Cerebellar cortex (tissue), 1 donor: ENCODE results near the gene KIRREL3.
A peak's percentile ranks its signal among the peaks of the same experiment; 100 is the strongest.

ENCODE experiments used
- DNase-seq: peaks from one replicate; pipeline ENCODE4 v3.0.0-alpha.2; 2015; ENCODE audit warnings: low spot score

The KIRREL3 gene

GRCh38 chr11:126573325-126573978, 427.1 kb downstream of the KIRREL3 start:
- DNase-seq = no peak

GRCh38 chr11:126570489-126570888, 430.1 kb downstream of the KIRREL3 start:
- DNase-seq = no peak

- no peak for DNase-seq
Observed at GRCh38 chr11:126567419-126567818, 433.2 kb downstream of the KIRREL3 start.

- no peak for DNase-seq
Observed at GRCh38 chr11:126564566-126564965, 436.0 kb downstream of the KIRREL3 start.

GRCh38 chr11:126561327-126561893, 439.2 kb downstream of the KIRREL3 start:
- DNase-seq = peak; percentile 12

- DNase-seq = no peak
Observed at GRCh38 chr11:126560221-126560620, 440.3 kb downstream of the KIRREL3 start.

GRCh38 chr11:126548581-126549550, 451.7 kb downstream of the KIRREL3 start:
- no peak for DNase-seq

- no peak for DNase-seq
Observed at GRCh38 chr11:126547691-126548090, 452.9 kb downstream of the KIRREL3 start.

GRCh38 chr11:126547161-126547560, 453.4 kb downstream of the KIRREL3 start:
- DNase-seq = no peak

GRCh38 chr11:126546694-126547093, 453.9 kb downstream of the KIRREL3 start:
- DNase-seq = no peak

GRCh38 chr11:126546191-126546590, 454.4 kb downstream of the KIRREL3 start:
- DNase-seq = no peak

GRCh38 chr11:126545057-126545555, 455.5 kb downstream of the KIRREL3 start:
- DNase-seq = no peak

GRCh38 chr11:126544108-126545056, 456.2 kb downstream of the KIRREL3 start:
- peak; percentile 81 for DNase-seq

GRCh38 chr11:126543691-126544090, 456.9 kb downstream of the KIRREL3 start:
- peak; percentile 67 for DNase-seq

GRCh38 chr11:126542334-126543015, 458.1 kb downstream of the KIRREL3 start:
- DNase-seq = no peak

- no peak for DNase-seq
Observed at GRCh38 chr11:126538071-126538470, 462.5 kb downstream of the KIRREL3 start.

- no peak for DNase-seq
Observed at GRCh38 chr11:126537492-126537891, 463.1 kb downstream of the KIRREL3 start.

GRCh38 chr11:126534141-126534805, 466.3 kb downstream of the KIRREL3 start:
- DNase-seq = no peak

- DNase-seq = no peak
Observed at GRCh38 chr11:126533560-126533959, 467.0 kb downstream of the KIRREL3 start.

GRCh38 chr11:126530416-126530815, 470.2 kb downstream of the KIRREL3 start:
- no peak for DNase-seq
